Ovary (tissue), 3 donors: ENCODE results near the gene MCF2L.

Experiments used
- CTCF ChIP-seq, 3 donors: fragments of 450-650 bp in 2 of 3; fragments of 200-600 bp in 1 of 3; IDR thresholded peaks; one replicate each; pipeline versions ENCODE4 v1.5.1 to v1.8.0; 2016 to 2022; ENCODE audit warnings: antibody characterized with exemption in 3 of 3, mild to moderate bottlenecking in 1 of 3
- POLR2A ChIP-seq: fragments of 450-650 bp; IDR thresholded peaks from one replicate; pipeline ENCODE4 v1.6.1; 2017; ENCODE audit warnings: antibody characterized with exemption, mild to moderate bottlenecking, moderate library complexity
- donor health status: DM: no; HTN: no; CAD: no.

GRCh38 chr13:113115363-113116205 is 146.6 kb downstream of the MCF2L start:
- TF ChIP-seq CTCF (IDR thresholded peaks at IDR 0.05) (no peak), POLR2A (no peak)
